HepG2 (cell line): ENCODE data around the gene HS3ST3A1. TPM values are rescaled to one million over a fixed set of nuclear protein-coding genes. Genes with fewer than 3 reads are reported as not detected.

Experiments
- ATAC-seq: fragments of 200-7000 bp; cut with Tn5 transposase; 3 replicates; pipeline ENCODE4 v1.9.1; 2020; ENCODE audit warnings: mild to moderate bottlenecking, moderate library complexity
- Bru-seq: library from RNA; stranded (reverse); fragments of 400-500 nt; gene quantifications from one replicate; lab custom pipeline; 2021; lab: Mats Ljungman, UMichigan
- BruChase-seq, 2 experiments: library from RNA; stranded (reverse); fragments of 400-500 nt; gene quantifications; one replicate each; lab custom pipeline; 2021; lab: Mats Ljungman, UMichigan
- BruUV-seq: library from RNA; stranded (reverse); fragments of 400-500 nt; replicated peaks from 2 replicates; lab custom pipeline; 2021; lab: Mats Ljungman, UMichigan
- CTCF ChIA-PET: fragments of 300-600 bp; formaldehyde crosslinking; extraction: SDS; loops from one replicate; lab custom pipeline; 2021; ENCODE audit warnings: low total read pairs, inconsistent platforms, low intra/inter-chr PET ratio; lab: Yijun Ruan, JAX
- POLR2A ChIA-PET: fragments of 350-600 bp; sonication (Branson Sonifier 250); formaldehyde crosslinking; loops from one replicate; lab custom pipeline; 2020; ENCODE audit warnings: antibody characterized with exemption, inconsistent platforms; lab: Yijun Ruan, JAX
- DNase-seq: peaks from one replicate; pipeline ENCODE4 v3.0.0-alpha.2; 2015; ENCODE audit warnings: low spot score
- FAIRE-seq: peaks from 3 replicates; lab custom pipeline; 2011; peaks lifted over from hg19 to GRCh38; lab: Jason Lieb, UNC
- H2AFZ ChIP-seq: one replicate; pipeline ENCODE4 v1.6.1; 2011; ENCODE audit warnings: low read length, inconsistent platforms
- H3K27ac ChIP-seq: fragments of 300-600 bp; 3 replicates; pipeline ENCODE4 v1.8.0; 2011; ENCODE audit warnings: mixed run types, mild to moderate bottlenecking, mixed read lengths, low read length, inconsistent platforms; ENCODE audit not compliant: insufficient read depth; ENCODE audit errors: extremely low read length
- H3K27me3 ChIP-seq, 2 experiments: fragments of 200-600 bp in 1 of 2; 2 replicates in 1 of 2; 3 replicates in 1 of 2; pipeline versions ENCODE4 v1.6.0 to v1.8.0; 2011; ENCODE audit warnings: low read length in 2 of 2, mild to moderate bottlenecking in 2 of 2, moderate library complexity in 2 of 2, inconsistent platforms in 1 of 2; ENCODE audit not compliant: insufficient read depth in 2 of 2, control insufficient read depth in 1 of 2
- H3K36me3 ChIP-seq, 2 experiments: fragments of 200-600 bp in 1 of 2; replicated peaks in 1 of 2; 2 replicates in 1 of 2; 3 replicates in 1 of 2; pipeline versions ENCODE4 v1.5.1 to v1.8.0; 2011; ENCODE audit warnings: low read length in 2 of 2, inconsistent platforms in 1 of 2; ENCODE audit not compliant: insufficient read depth in 2 of 2, control insufficient read depth in 1 of 2
- H3K4me1 ChIP-seq: 2 replicates; pipeline ENCODE4 v1.5.1; 2012; ENCODE audit warnings: low read length, inconsistent platforms; ENCODE audit not compliant: insufficient read depth
- H3K4me2 ChIP-seq: 2 replicates; pipeline ENCODE4 v1.6.0; 2011; ENCODE audit warnings: low read depth, low read length, inconsistent platforms
- H3K4me3 ChIP-seq, 3 experiments: fragments of 200-600 bp in 1 of 3; sonication (generic), shearing (Covaris generic) in 1 of 3; replicated peaks in 1 of 3; 2 replicates each; pipeline ENCODE4 v1.5.1; 2011 to 2016; ENCODE audit warnings: low read length in 3 of 3, inconsistent platforms in 2 of 3, low read depth in 2 of 3, mild to moderate bottlenecking in 2 of 3, control low read depth in 1 of 3, mixed read lengths in 1 of 3; ENCODE audit not compliant: insufficient read depth in 1 of 3
- H3K79me2 ChIP-seq: one replicate; pipeline ENCODE4 v1.6.1; 2011; ENCODE audit warnings: low read length, inconsistent platforms; ENCODE audit not compliant: insufficient read depth
- H3K9ac ChIP-seq: 2 replicates; pipeline ENCODE4 v1.6.0; 2011; ENCODE audit warnings: mild to moderate bottlenecking, low read depth, low read length, inconsistent platforms; ENCODE audit not compliant: insufficient read depth
- H3K9me3 ChIP-seq: 2 replicates; pipeline ENCODE4 v1.5.1; 2012; ENCODE audit warnings: mild to moderate bottlenecking, low read length
- H4K20me1 ChIP-seq: 2 replicates; pipeline ENCODE4 v1.6.0; 2011; ENCODE audit warnings: inconsistent platforms, mild to moderate bottlenecking, low read length, moderate library complexity; ENCODE audit not compliant: insufficient read depth
- ETV5 ChIP-seq: IDR thresholded peaks from 2 replicates; pipeline ENCODE4 v1.6.1; 2018; ENCODE audit warnings: missing biosample characterization, missing genetic modification reagents, inconsistent platforms, borderline replicate concordance
- KLF12 ChIP-seq: sonication (generic); formaldehyde crosslinking; IDR thresholded peaks from 2 replicates; pipeline ENCODE4 v1.4.0; 2020; ENCODE audit warnings: missing genetic modification reagents, borderline replicate concordance
- RBM39 ChIP-seq: fragments of 200-400 bp; formaldehyde crosslinking; IDR thresholded peaks from one replicate; pipeline ENCODE4 v1.6.1; 2018; ENCODE audit warnings: antibody characterized with exemption, mild to moderate bottlenecking, low read depth, low read length; ENCODE audit not compliant: poor library complexity, severe bottlenecking
- SIN3A ChIP-seq: IDR thresholded peaks from 2 replicates; pipeline ENCODE4 v1.6.1; 2011; ENCODE audit warnings: low read depth, mild to moderate bottlenecking, control low read depth, low read length, borderline replicate concordance
- STAT6 ChIP-seq: sonication (generic); formaldehyde crosslinking; IDR thresholded peaks from 2 replicates; pipeline ENCODE4 v1.4.0; 2020; ENCODE audit warnings: missing genetic modification reagents, mild to moderate bottlenecking, borderline replicate concordance
- TBX3 ChIP-seq: fragments of 450-650 bp; IDR thresholded peaks from 2 replicates; pipeline ENCODE4 v1.6.1; 2017; ENCODE audit warnings: antibody characterized with exemption, mild to moderate bottlenecking, inconsistent platforms, borderline replicate concordance
- ZFP91 ChIP-seq: sonication (generic); formaldehyde crosslinking; IDR thresholded peaks from 2 replicates; pipeline ENCODE4 v1.9.0; 2022; ENCODE audit warnings: missing genetic modification reagents, mild to moderate bottlenecking, borderline replicate concordance
- ZNF460 ChIP-seq: sonication (generic); formaldehyde crosslinking; IDR thresholded peaks from 2 replicates; pipeline ENCODE4 v1.5.1; 2020; ENCODE audit warnings: missing genetic modification reagents, mild to moderate bottlenecking, borderline replicate concordance
- ZNF501 ChIP-seq: sonication (generic); formaldehyde crosslinking; IDR thresholded peaks from 2 replicates; pipeline ENCODE4 v1.5.1; 2020; ENCODE audit warnings: mild to moderate bottlenecking, moderate library complexity, missing genetic modification reagents
- ZNF703 ChIP-seq: sonication (generic); formaldehyde crosslinking; IDR thresholded peaks from 2 replicates; pipeline ENCODE4 v1.5.1; 2020; ENCODE audit warnings: missing genetic modification reagents, mild to moderate bottlenecking, moderate library complexity, borderline replicate concordance
- WGBS: methylation state at CpG from one replicate; pipeline ENCODE4 v1.1.6; 2017; ENCODE audit warnings: low lambda C conversion rate; 5-methylcytosine and 5-hydroxymethylcytosine counted together
- in situ Hi-C: cut with HindIII; loops from 2 replicates; pipeline ENCODE4 v1.10.0; 2017; ENCODE audit warnings: low pct_unique_long_range_greater_than_20kb; ENCODE audit not compliant: extremely low pct_ligation_motif_present
- intact Hi-C: fragments of 100-400 bp; cut with micrococcal nuclease; formaldehyde crosslinking; loops from one replicate; pipeline ENCODE4 v1.10.0; 2022; ENCODE audit not compliant: unreplicated experiment
- long read RNA-seq, 2 experiments: library from RNA in 1 of 2; library from polyadenylated mRNA in 1 of 2; stranded (forward) in 1 of 2; unstranded in 1 of 2; transcript quantifications; one replicate each; pipeline ENCODE4 v2.0.0, GENCODE V29; 2019 to 2022
- polyA minus RNA-seq, 3 experiments: library from RNA; depleted of rRNA, polyadenylated mRNA; stranded (reverse); fragments of >200 nt; gene quantifications; 2 replicates each; pipeline ENCODE4 v1.2.3, GENCODE V29; 2011; ENCODE audit warnings: low replicate concordance in 1 of 3
- polyA plus RNA-seq, 8 experiments: library from polyadenylated mRNA; depleted of rRNA in 3 of 8; stranded (reverse) in 7 of 8; unstranded in 1 of 8; fragments of >200 nt; fragmentation: Illumina TruSeq in 4 of 8; extraction: Trizol in 4 of 8; gene quantifications; 2 replicates each; pipeline versions ENCODE4 v1.2.1 to v1.2.3, GENCODE V29; 2011 to 2016; ENCODE audit warnings: low read depth in 4 of 8, missing spikeins in 1 of 8, mixed read lengths in 1 of 8; ENCODE audit not compliant: insufficient read depth in 1 of 8
- total RNA-seq, 5 experiments: library from RNA; depleted of rRNA; stranded (reverse); fragments of >200 nt; fragmentation: Illumina TruSeq; extraction: Trizol; gene quantifications; 2 replicates each; pipeline ENCODE4 v1.2.3, GENCODE V29; 2016; ENCODE audit warnings: low read depth in 1 of 5

HS3ST3A1 gene
- 2.9 and 3.5 TPM in 2 replicates for total RNA-seq (2016; rRNA removed; fragmentation: Illumina TruSeq; extraction: Trizol)
- total RNA-seq (2016; cell fraction: cytosol; rRNA removed; fragmentation: Illumina TruSeq; extraction: Trizol; ENCODE audit: low read depth) = 1.2 and 1.3 TPM in 2 replicates
- total RNA-seq (2016; cell fraction: insoluble cytoplasmic fraction; rRNA removed; fragmentation: Illumina TruSeq; extraction: Trizol) = 2.0 and 5.1 TPM in 2 replicates
- total RNA-seq (2016; cell fraction: membrane; rRNA removed; fragmentation: Illumina TruSeq; extraction: Trizol) = 2.4 TPM in 2 replicates
- total RNA-seq (2016; cell fraction: nucleus; rRNA removed; fragmentation: Illumina TruSeq; extraction: Trizol) = 2.8 and 3.0 TPM in 2 replicates
- polyA plus RNA-seq (2011; rRNA removed) = 1.3 and 4.4 TPM in 2 replicates
- 1.2 and 2.1 TPM in 2 replicates for polyA plus RNA-seq (2011; cell fraction: cytosol; rRNA removed)
- polyA plus RNA-seq (2011; cell fraction: nucleus; rRNA removed) = 4.9 and 7.4 TPM in 2 replicates
- 1.1 and 1.2 TPM in 2 replicates for polyA plus RNA-seq (2012)
- polyA plus RNA-seq (2016; cell fraction: cytosol; fragmentation: Illumina TruSeq; extraction: Trizol; ENCODE audit: low read depth) = 0.42 and 0.45 TPM in 2 replicates
- 1.2 and 1.4 TPM in 2 replicates for polyA plus RNA-seq (2016; cell fraction: insoluble cytoplasmic fraction; fragmentation: Illumina TruSeq; extraction: Trizol; ENCODE audit: low read depth)
- polyA plus RNA-seq (2016; cell fraction: membrane; fragmentation: Illumina TruSeq; extraction: Trizol; ENCODE audit: low read depth) = 0.73 and 0.81 TPM in 2 replicates
- 3.2 and 6.7 TPM in 2 replicates for polyA plus RNA-seq (2016; cell fraction: nucleus; fragmentation: Illumina TruSeq; extraction: Trizol; ENCODE audit: insufficient read depth, low read depth)
- polyA minus RNA-seq (2011; rRNA and poly(A)+ RNA removed; ENCODE audit: low replicate concordance) = 11.7 TPM in 1 of 2 replicates, not detected in the other
- polyA minus RNA-seq (2011; cell fraction: cytosol; rRNA and poly(A)+ RNA removed) = 12.5 and 12.8 TPM in 2 replicates
- 3.4 and 4.5 TPM in 2 replicates for polyA minus RNA-seq (2011; cell fraction: nucleus; rRNA and poly(A)+ RNA removed)
- Bru-seq, nascent RNA = percentile 21 among the genes with signal in this experiment
- BruChase-seq, experiment 1, labeled RNA remaining after a 6-hour chase = percentile 22 among the genes with signal in this experiment
- percentile 23 among the genes with signal in this experiment for BruChase-seq, experiment 2, labeled RNA remaining after a 2-hour chase
- long read RNA-seq, experiment 1 = 0 reads
- long read RNA-seq, experiment 2 = 0 reads

- no peak for DNase-seq
- H3K79me2 ChIP-seq = no peaks in the 10 kb centered on the region
- ChIA-PET CTCF (no interaction called here), POLR2A (no interaction called here)
- peaks cover 2 to 37% of the 10 kb centered on the region in 2 experiments; a peak in 4 of 5 replicates for H3K27me3 ChIP-seq
- intact Hi-C loops = no loop called here
- H2AFZ ChIP-seq = no peak within 1 kb of the TSS
- H3K36me3 ChIP-seq = no peaks in the 10 kb centered on the region
- H3K9me3 ChIP-seq = no peaks in the 10 kb centered on the region
- FAIRE-seq = no peak
- 18% methylated on average over 17 of the region's 61 CpGs for WGBS
- H3K9ac ChIP-seq = no peak within 1 kb of the TSS
- H3K4me2 ChIP-seq = peak within 1 kb of the TSS; percentile 84
- H3K4me1 ChIP-seq = peaks cover 6% of the 10 kb centered on the region
- peak; percentile 83 for ATAC-seq
- in situ Hi-C loops = no loop called here
- BruUV-seq = no TSS peak
- H4K20me1 ChIP-seq = no peaks in the 10 kb centered on the region; the same call in 1 of the 2 replicates
- peak within 1 kb of the TSS; percentile 21 to 63 (median 36); a peak in 5 of 6 replicates for H3K4me3 ChIP-seq
- H3K27ac ChIP-seq = no peak within 1 kb of the TSS
- TF ChIP-seq ZNF460 (CRISPR knock-in tag) (no peak), ETV5 (CRISPR knock-in tag) (no peak), TBX3 (no peak), ZNF703 (CRISPR knock-in tag) (no peak), RBM39 (peak; percentile 76), KLF12 (CRISPR knock-in tag) (no peak), STAT6 (CRISPR knock-in tag) (no peak), ZFP91 (peak; percentile 68; the same call in 1 of the 2 replicates), SIN3A (no peak), ZNF501 (CRISPR knock-in tag) (peak; percentile 44; the same call in 1 of the 2 replicates)
Measured at GRCh38 chr17:13601776-13602551, at the start of gene HS3ST3A1. HS3ST3A1 (minus strand) TSS chr17:13601929; CDS start chr17:13601129, 800 bp downstream.
